ENCODE measurements around the gene UBASH3B.

GRCh38 chr11:122852074-122852795 lies 196.7 kb downstream of the UBASH3B start:
- TF ChIP-seq CTCF (IDR thresholded peaks at IDR 0.05; ENCODE audit: poor library complexity) = no peak
- TF ChIP-seq EZH2phosphoT487 (IDR thresholded peaks at IDR 0.05; ENCODE audit: low read depth, severe bottlenecking, unreplicated experiment) = no peak
- TF ChIP-seq EZH2 (IDR thresholded peaks at IDR 0.05; ENCODE audit: borderline replicate concordance) = no peak
